HepG2 (cell line): ENCODE data around the gene LTA.

ENCODE experiments used
- MYC ChIP-seq: sonication (generic); formaldehyde crosslinking; IDR thresholded peaks from 2 replicates; pipeline ENCODE4 v1.9.0; 2021; ENCODE audit warnings: missing genetic modification reagents, borderline replicate concordance
- ZNF792 ChIP-seq: IDR thresholded peaks from 2 replicates; pipeline ENCODE4 v1.6.1; 2016

DNA sequence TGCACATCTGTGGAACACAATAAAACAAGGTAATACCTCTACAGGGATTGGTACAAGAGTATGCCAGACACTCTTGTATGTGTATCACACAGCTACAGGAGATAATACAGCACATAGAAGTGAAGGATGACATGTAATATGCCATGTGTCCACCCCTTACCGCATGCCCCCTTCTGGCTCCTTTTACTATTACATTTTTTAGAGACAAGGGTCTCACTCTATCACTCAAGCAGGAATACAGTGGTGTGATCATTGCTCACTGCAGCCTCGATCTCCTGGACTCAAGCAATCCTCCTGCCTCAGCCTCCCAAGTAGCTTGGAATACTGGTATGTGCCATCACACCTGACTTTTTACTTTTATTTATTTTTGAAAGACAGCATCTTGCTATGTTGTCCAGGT lies 24.9 kb downstream of the LTA start:
- no peak for TF ChIP-seq MYC (CRISPR knock-in tag)
- no peak for TF ChIP-seq ZNF792 (CRISPR knock-in tag)
